ENCODE results near the gene ZSWIM6.

The ZSWIM6 gene

DNA sequence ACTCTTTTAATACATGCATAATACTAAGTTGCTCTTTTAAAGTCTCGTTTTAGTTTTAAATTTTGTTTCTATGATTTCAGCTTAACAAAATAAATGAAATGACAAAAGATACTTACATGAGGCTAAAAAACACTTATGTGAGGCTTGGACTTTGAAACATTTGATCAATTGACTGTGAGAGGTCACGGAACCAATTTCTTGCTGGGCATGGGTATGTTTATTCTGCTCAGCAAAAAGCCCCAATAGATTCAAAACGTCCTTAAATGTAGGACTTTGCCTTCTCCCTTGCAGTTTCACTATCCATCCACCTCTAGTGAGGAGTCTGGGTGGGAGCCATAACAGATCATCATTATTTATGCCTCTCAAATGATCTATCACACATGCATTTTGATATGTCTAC is 191.9 kb downstream of the ZSWIM6 start:
- Histone ChIP-seq H2AFZ (ENCODE audit: low read length) (no peak overlapping the region), H3K9me2 (ENCODE audit: low read depth, low read length) (no peaks in the 10 kb centered on the region), H3K4me1 (ENCODE audit: insufficient read depth, low read length, severe bottlenecking) (no peaks in the 10 kb centered on the region), H3K9ac (ENCODE audit: low read length) (no peak overlapping the region), H3F3A (ENCODE audit: insufficient read depth, low read length) (no peaks in the 10 kb centered on the region), H4K20me1 (ENCODE audit: insufficient read depth, low read length) (no peaks in the 10 kb centered on the region), H3K9me3 (ENCODE audit: low read length) (no peaks in the 10 kb centered on the region), H3K4me3 (ENCODE audit: low read depth, low read length, poor library complexity, severe bottlenecking) (no peak overlapping the region), H3K4me2 (ENCODE audit: low read length) (no peak overlapping the region), H3K27ac (ENCODE audit: low read depth, low read length, poor library complexity, severe bottlenecking) (no peak overlapping the region), H3K27me3 (ENCODE audit: insufficient read depth, low read length) (no peaks in the 10 kb centered on the region), H3K79me2 (ENCODE audit: insufficient read depth, low read length) (no peaks in the 10 kb centered on the region), H3K36me3 (ENCODE audit: insufficient read depth, low read length) (no peaks in the 10 kb centered on the region)
- TF ChIP-seq, protein P1, sequence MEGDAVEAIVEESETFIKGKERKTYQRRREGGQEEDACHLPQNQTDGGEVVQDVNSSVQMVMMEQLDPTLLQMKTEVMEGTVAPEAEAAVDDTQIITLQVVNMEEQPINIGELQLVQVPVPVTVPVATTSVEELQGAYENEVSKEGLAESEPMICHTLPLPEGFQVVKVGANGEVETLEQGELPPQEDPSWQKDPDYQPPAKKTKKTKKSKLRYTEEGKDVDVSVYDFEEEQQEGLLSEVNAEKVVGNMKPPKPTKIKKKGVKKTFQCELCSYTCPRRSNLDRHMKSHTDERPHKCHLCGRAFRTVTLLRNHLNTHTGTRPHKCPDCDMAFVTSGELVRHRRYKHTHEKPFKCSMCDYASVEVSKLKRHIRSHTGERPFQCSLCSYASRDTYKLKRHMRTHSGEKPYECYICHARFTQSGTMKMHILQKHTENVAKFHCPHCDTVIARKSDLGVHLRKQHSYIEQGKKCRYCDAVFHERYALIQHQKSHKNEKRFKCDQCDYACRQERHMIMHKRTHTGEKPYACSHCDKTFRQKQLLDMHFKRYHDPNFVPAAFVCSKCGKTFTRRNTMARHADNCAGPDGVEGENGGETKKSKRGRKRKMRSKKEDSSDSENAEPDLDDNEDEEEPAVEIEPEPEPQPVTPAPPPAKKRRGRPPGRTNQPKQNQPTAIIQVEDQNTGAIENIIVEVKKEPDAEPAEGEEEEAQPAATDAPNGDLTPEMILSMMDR (IDR thresholded peaks at IDR 0.05; ENCODE audit: low read length), result no peak
- no peak for TF ChIP-seq EZH2 (IDR thresholded peaks at IDR 0.05; ENCODE audit: borderline replicate concordance, low read length)

DNA sequence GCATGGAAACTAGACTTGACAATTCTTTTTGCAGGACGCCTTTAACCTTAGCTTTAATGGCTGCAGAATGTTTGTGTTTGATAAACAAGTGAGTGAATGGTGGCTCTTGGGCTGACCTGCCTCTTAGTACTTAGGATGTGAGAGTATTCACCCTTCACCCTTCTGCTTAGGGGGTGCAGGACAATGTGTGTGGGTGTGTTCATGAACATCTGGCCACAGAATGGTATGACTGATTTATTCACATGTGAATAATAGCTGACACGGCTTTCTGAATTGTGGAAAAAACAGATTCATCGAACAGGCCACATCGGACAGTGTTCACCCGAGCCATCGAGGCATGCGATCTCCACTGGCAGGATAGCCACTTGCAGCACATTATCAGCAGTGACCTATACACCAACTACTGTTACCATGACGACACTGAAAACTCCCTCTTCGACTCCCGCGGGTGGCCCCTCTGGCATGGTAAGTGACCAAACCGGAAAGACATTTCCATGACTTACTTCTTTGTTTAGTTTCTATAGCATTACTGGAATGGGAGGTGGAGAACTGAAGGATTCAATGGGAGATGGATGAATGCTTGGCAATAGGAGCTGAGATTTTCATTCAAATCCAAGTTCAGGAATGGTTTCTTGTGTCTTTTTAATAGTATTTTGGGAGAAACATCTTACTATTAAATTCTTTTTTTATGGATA is 193.6 kb downstream of the ZSWIM6 start:
- H3K9me2 ChIP-seq (ENCODE audit: low read depth, low read length), result no peaks in the 10 kb centered on the region
- no peak overlapping the region for H3K27ac ChIP-seq (ENCODE audit: low read depth, low read length, poor library complexity, severe bottlenecking)
- no peaks in the 10 kb centered on the region for H3F3A ChIP-seq (ENCODE audit: insufficient read depth, low read length)
- H3K36me3 ChIP-seq (ENCODE audit: insufficient read depth, low read length), result no peaks in the 10 kb centered on the region
- no peaks in the 10 kb centered on the region for H3K9me3 ChIP-seq (ENCODE audit: low read length)
- no peak overlapping the region for H2AFZ ChIP-seq (ENCODE audit: low read length)
- H3K4me2 ChIP-seq (ENCODE audit: low read length), result no peak overlapping the region
- H3K9ac ChIP-seq (ENCODE audit: low read length), result no peak overlapping the region
- no peaks in the 10 kb centered on the region for H3K27me3 ChIP-seq (ENCODE audit: insufficient read depth, low read length)
- H3K79me2 ChIP-seq (ENCODE audit: insufficient read depth, low read length), result no peaks in the 10 kb centered on the region
- H3K4me1 ChIP-seq (ENCODE audit: insufficient read depth, low read length, severe bottlenecking), result no peaks in the 10 kb centered on the region
- H3K4me3 ChIP-seq (ENCODE audit: low read depth, low read length, poor library complexity, severe bottlenecking), result no peak overlapping the region
- no peak for TF ChIP-seq EZH2 (IDR thresholded peaks at IDR 0.05; ENCODE audit: borderline replicate concordance, low read length)
- TF ChIP-seq, protein P1 (IDR thresholded peaks at IDR 0.05; ENCODE audit: low read length), result no peak
- no peaks in the 10 kb centered on the region for H4K20me1 ChIP-seq (ENCODE audit: insufficient read depth, low read length)

DNA sequence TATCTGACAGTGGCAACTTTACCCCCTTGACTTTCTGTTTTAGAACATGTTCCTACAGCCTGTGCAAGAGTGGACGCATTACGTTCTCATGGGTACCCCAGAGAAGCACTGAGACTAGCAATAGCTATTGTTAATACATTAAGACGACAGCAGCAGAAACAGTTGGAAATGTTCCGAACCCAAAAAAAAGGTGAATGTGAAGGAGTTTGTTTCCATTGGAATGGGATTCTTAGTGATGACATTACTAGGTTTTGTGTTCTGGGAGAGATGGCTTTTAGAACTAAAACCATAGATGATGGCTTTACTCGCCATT is 194.1 kb downstream of the ZSWIM6 start:
- Histone ChIP-seq H3K9me2 (ENCODE audit: low read depth, low read length) (no peaks in the 10 kb centered on the region), H3F3A (ENCODE audit: insufficient read depth, low read length) (no peaks in the 10 kb centered on the region), H4K20me1 (ENCODE audit: insufficient read depth, low read length) (no peaks in the 10 kb centered on the region), H3K27me3 (ENCODE audit: insufficient read depth, low read length) (no peaks in the 10 kb centered on the region), H3K27ac (ENCODE audit: low read depth, low read length, poor library complexity, severe bottlenecking) (no peak overlapping the region), H3K4me2 (ENCODE audit: low read length) (no peak overlapping the region), H3K9me3 (ENCODE audit: low read length) (no peaks in the 10 kb centered on the region), H3K36me3 (ENCODE audit: insufficient read depth, low read length) (no peaks in the 10 kb centered on the region), H3K4me3 (ENCODE audit: low read depth, low read length, poor library complexity, severe bottlenecking) (no peak overlapping the region), H3K79me2 (ENCODE audit: insufficient read depth, low read length) (no peaks in the 10 kb centered on the region), H3K9ac (ENCODE audit: low read length) (no peak overlapping the region), H2AFZ (ENCODE audit: low read length) (no peak overlapping the region), H3K4me1 (ENCODE audit: insufficient read depth, low read length, severe bottlenecking) (no peaks in the 10 kb centered on the region)
- TF ChIP-seq EZH2 (IDR thresholded peaks at IDR 0.05; ENCODE audit: borderline replicate concordance, low read length), result no peak
- TF ChIP-seq, protein P1 (IDR thresholded peaks at IDR 0.05; ENCODE audit: low read length), result no peak
